ENCODE results near the gene INTU. TPM values are rescaled to one million over a fixed set of nuclear protein-coding genes. Genes with fewer than 3 reads are reported as not detected.

Gene INTU
- total and polyA plus RNA-seq, 9 of the 15 experiments (the other 6 are each of a cell fraction or from before 2014, with no cell fraction given), result 1.5 to 8.9 (median 3.9) TPM

DNA sequence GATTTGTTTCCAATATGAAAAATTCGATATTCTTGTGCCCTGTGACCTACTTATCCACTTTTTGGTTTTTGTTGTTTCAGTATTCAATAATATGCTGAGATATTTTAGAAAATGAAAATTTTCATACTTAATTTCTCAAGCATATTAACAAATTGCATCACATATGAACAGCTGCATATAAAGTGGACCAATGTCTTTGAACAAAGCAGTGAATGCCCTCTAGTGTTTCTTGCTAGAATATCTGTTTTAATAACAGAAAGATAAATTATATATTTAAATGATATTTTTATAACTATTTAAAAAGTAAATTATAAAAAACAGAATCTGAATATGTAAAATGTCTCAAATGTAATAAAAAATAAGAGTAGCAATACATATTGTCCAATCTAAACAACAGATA, 31.7 kb upstream of the INTU start:
- H4K20me1 ChIP-seq (replicated peaks; ENCODE audit: control insufficient read depth, insufficient read depth, low read length), result no peaks in the 10 kb centered on the region
- intact Hi-C loops (cut with micrococcal nuclease), result no loop called here
- BruUV-seq (replicated peaks), result no TSS peak
- FAIRE-seq (no peak), DNase-seq (ENCODE audit: extremely low read depth in 1 of 4, low spot score in 3 of 4) (peak in 1 of 4 experiments; percentile 28), ATAC-seq (no peak)
- H3K36me3 ChIP-seq (ENCODE audit: control insufficient read depth, insufficient read depth, low read length), result no peaks in the 10 kb centered on the region
- no peak overlapping the region for H3K9ac ChIP-seq (ENCODE audit: insufficient read depth in 1 of 2, low read depth in 2 of 2, low read length in 2 of 2)
- no peak overlapping the region for H3K27ac ChIP-seq (ENCODE audit: extremely low read depth, low read depth, low read length)
- in situ Hi-C loops (cut with MboI), result no loop called here
- H3K27me3 ChIP-seq (ENCODE audit: control insufficient read depth in 2 of 2, insufficient read depth in 2 of 2, low read length in 2 of 2), result no peaks in the 10 kb centered on the region
- H2AFZ ChIP-seq (ENCODE audit: low read depth, low read length), result no peak overlapping the region
- WGBS (ENCODE audit: insufficient coverage, low coverage, missing lambda C conversion rate), result 0% methylated on average over 1 of the region's 1 CpG
- H3K79me2 ChIP-seq (ENCODE audit: control insufficient read depth, insufficient read depth, low read length), result no peaks in the 10 kb centered on the region
- TF ChIP-seq ZNF707 (CRISPR knock-in tag; conservative IDR thresholded peaks at IDR 0.05) (no peak), SAP30 (IDR thresholded peaks at IDR 0.05; ENCODE audit: borderline replicate concordance, insufficient read depth, low read depth, low read length, poor library complexity, severe bottlenecking) (no peak), CEBPG (CRISPR knock-in tag; IDR thresholded peaks at IDR 0.05) (no peak), CEBPG (tag; conservative IDR thresholded peaks at IDR 0.05 in 1 of 2, IDR thresholded peaks at IDR 0.05 in 1 of 2) (peak; percentile 24 to 39; a peak in 1 of 4 replicates), RAD21 (CRISPR knock-in tag; conservative IDR thresholded peaks at IDR 0.05 in 1 of 2, IDR thresholded peaks at IDR 0.05 in 1 of 2) (peak in 1 of 2 experiments; percentile 12; a peak in 1 of 4 replicates), ZNF165 (CRISPR knock-in tag; IDR thresholded peaks at IDR 0.05; ENCODE audit: borderline replicate concordance) (no peak)
- TF ChIP-seq, protein P1, sequence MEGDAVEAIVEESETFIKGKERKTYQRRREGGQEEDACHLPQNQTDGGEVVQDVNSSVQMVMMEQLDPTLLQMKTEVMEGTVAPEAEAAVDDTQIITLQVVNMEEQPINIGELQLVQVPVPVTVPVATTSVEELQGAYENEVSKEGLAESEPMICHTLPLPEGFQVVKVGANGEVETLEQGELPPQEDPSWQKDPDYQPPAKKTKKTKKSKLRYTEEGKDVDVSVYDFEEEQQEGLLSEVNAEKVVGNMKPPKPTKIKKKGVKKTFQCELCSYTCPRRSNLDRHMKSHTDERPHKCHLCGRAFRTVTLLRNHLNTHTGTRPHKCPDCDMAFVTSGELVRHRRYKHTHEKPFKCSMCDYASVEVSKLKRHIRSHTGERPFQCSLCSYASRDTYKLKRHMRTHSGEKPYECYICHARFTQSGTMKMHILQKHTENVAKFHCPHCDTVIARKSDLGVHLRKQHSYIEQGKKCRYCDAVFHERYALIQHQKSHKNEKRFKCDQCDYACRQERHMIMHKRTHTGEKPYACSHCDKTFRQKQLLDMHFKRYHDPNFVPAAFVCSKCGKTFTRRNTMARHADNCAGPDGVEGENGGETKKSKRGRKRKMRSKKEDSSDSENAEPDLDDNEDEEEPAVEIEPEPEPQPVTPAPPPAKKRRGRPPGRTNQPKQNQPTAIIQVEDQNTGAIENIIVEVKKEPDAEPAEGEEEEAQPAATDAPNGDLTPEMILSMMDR (IDR thresholded peaks at IDR 0.05 in 2 of 3, conservative IDR thresholded peaks at IDR 0.05 in 1 of 3; ENCODE audit: insufficient read depth in 2 of 3, low read depth in 1 of 3, low read length in 3 of 3), result peak in 1 of 3 experiments; percentile 42; a peak in 3 of 6 replicates
- TF ChIP-seq, protein P2, sequence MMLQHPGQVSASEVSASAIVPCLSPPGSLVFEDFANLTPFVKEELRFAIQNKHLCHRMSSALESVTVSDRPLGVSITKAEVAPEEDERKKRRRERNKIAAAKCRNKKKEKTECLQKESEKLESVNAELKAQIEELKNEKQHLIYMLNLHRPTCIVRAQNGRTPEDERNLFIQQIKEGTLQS (IDR thresholded peaks at IDR 0.05), result peak; percentile 38; the same call in 1 of the 2 replicates
- TF ChIP-seq, protein P2 (CRISPR knock-in tag; conservative IDR thresholded peaks at IDR 0.05), result no peak
- ChIA-PET POLR2A (no interaction called here), CTCF (ENCODE audit: low intra/inter-chr PET ratio) (interaction anchor here (1.0 kb wide), 1 partner anchor 132 kb away, joined by 3 read pairs; no protein-coding TSS in a partner anchor)
- no peaks in the 10 kb centered on the region for H3K9me3 ChIP-seq (replicated peaks; ENCODE audit: control insufficient read depth, insufficient read depth, low read depth, low read length)
- no peak overlapping the region for H3K4me2 ChIP-seq (ENCODE audit: insufficient read depth, low read length)
- H3K4me1 ChIP-seq (replicated peaks in 1 of 2; ENCODE audit: control insufficient read depth in 2 of 2, insufficient read depth in 2 of 2, low read length in 2 of 2), result no peaks in the 10 kb centered on the region
- no peaks in the 10 kb centered on the region for H3K9me1 ChIP-seq (ENCODE audit: control insufficient read depth, insufficient read depth, low read length)
- H3K4me3 ChIP-seq, result no peak overlapping the region
